ENCODE data around the gene IFI35.

DNA sequence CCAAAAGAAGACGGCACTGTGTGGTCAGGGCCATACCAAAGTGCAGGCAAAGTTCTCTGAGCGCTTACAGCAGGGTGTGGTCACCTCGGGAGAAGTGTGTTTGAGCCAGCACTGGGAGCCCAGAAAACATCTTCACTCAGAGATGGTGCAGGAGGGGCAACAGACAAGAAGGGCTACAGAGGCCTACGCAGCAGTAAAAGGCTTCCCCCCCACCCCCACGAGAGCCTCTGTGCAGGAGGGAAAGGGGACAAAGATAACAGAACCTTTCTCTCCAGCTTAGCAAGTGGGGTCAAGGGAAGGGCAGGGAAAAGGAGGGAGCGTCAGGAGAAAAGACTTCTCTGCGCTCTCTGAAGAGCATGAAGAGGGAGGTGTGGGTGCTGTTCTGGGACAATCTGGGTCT lies 12.8 kb downstream of the IFI35 start:
- TF ChIP-seq, protein P1, sequence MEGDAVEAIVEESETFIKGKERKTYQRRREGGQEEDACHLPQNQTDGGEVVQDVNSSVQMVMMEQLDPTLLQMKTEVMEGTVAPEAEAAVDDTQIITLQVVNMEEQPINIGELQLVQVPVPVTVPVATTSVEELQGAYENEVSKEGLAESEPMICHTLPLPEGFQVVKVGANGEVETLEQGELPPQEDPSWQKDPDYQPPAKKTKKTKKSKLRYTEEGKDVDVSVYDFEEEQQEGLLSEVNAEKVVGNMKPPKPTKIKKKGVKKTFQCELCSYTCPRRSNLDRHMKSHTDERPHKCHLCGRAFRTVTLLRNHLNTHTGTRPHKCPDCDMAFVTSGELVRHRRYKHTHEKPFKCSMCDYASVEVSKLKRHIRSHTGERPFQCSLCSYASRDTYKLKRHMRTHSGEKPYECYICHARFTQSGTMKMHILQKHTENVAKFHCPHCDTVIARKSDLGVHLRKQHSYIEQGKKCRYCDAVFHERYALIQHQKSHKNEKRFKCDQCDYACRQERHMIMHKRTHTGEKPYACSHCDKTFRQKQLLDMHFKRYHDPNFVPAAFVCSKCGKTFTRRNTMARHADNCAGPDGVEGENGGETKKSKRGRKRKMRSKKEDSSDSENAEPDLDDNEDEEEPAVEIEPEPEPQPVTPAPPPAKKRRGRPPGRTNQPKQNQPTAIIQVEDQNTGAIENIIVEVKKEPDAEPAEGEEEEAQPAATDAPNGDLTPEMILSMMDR (conservative IDR thresholded peaks at IDR 0.05; ENCODE audit: low read length): no peak
- no peak for TF ChIP-seq EZH2phosphoT487 (IDR thresholded peaks at IDR 0.05; ENCODE audit: borderline replicate concordance, low read depth, low read length)
